ENCODE results near the gene AGAP2. TPM values are rescaled to one million over a fixed set of nuclear protein-coding genes. Genes with fewer than 3 reads are reported as not detected.

AGAP2 gene
- polyA plus RNA-seq, 3 donors from 2014 or later: 1.4 to 10.5 (median 3.2) TPM

DNA sequence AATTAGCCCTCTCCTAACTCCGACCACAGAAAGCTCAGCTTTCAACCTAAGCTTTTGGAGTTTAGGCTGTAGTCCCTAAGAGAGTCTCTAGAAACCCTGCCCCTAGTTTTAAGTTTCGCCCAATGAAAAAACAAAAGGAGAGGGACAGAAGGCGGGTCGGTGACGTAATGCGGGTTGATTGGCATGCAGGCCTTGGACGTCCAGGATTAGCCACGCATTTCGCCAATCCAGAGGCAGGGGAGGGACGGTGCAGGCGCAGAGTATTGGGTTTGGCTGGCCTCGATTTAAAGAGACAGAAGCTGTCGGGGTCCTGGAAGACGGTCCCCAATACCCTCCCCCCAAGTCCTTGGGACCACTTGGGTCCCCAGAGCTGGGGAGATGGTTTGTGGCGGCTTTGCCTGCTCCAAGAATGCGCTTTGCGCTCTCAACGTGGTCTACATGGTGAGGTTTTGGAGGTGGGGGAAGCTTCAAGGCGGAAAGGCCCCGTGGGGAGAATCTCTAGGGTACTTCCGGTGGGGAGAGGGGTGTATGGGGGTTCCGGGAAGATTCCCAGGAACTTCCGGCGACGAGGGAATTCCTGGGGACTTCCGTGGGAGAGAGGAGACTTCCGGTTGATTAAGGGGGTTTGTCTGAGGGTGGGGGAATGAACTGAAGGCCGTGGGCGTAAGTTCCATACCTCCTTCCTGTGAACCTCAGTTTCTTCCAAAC lies 6.4 kb upstream of the AGAP2 start, which contains the start of gene TSPAN31:
Gene TSPAN31 (plus strand): TSS at position 263 of the 708 bp plus-strand sequence. CDS start 116 bp downstream, at position 379.
- H3K27me3 Mint-ChIP-seq (ENCODE audit: low read depth in 3 of 3): peaks cover 8 to 29% (median 28%) of the 10 kb centered on the region in 3 donors
- peaks cover 4 to 15% (median 4%) of the 10 kb centered on the region in 3 donors for H3K36me3 Mint-ChIP-seq
- peak; percentile 94 to 95 (median 94) for DNase-seq
- peaks cover 56 to 67% of the 10 kb centered on the region in 2 donors for H3K4me1 Mint-ChIP-seq
- H3K27ac Mint-ChIP-seq: peak within 1 kb of the TSS; percentile 94 to 99 (median 98)
- no peaks in the 10 kb centered on the region for H3K9me3 Mint-ChIP-seq
- peak within 1 kb of the TSS; percentile 88 to 98 (median 90) for H3K4me3 Mint-ChIP-seq

DNA sequence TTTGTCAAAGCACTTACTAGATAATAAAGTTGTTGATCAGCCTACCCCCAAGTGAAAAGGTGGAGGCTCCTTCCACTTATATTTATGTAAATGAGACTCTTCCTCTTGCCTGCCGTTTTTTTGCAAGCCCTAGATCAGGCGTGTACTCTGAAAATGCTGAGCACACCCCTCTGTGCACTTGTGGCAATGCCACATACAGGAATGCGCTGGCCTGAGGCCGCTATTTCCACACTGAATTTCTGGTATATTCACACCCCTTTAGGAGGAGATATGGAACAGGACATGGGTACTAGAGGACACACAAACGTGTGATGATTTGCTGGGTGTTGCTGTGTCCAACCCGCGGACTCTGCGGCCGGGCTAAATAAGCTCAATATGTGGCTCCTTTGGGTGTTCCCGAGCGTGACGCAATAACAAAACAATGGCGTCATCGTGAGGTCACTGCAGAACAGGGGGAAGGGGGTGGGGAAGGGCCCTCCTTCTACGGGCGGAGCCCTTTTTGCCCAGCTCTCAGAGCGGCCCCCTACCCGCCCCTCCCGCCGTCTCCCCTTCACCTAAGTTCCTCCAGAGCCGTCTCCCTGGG lies 5.7 kb upstream of the AGAP2 start:
- Mint-ChIP-seq H3K36me3 (peaks cover 4 to 14% (median 6%) of the 10 kb centered on the region in 3 donors), H3K9me3 (no peaks in the 10 kb centered on the region), H3K4me3 (peak overlapping the region; percentile 88 to 98 (median 90)), H3K4me1 (peaks cover 62 to 72% of the 10 kb centered on the region in 2 donors), H3K27ac (peak overlapping the region; percentile 94 to 99 (median 98)), H3K27me3 (ENCODE audit: low read depth in 3 of 3) (peaks cover 8 to 29% (median 28%) of the 10 kb centered on the region in 3 donors)
- peak; percentile 77 to 82 (median 80) for DNase-seq

DNA sequence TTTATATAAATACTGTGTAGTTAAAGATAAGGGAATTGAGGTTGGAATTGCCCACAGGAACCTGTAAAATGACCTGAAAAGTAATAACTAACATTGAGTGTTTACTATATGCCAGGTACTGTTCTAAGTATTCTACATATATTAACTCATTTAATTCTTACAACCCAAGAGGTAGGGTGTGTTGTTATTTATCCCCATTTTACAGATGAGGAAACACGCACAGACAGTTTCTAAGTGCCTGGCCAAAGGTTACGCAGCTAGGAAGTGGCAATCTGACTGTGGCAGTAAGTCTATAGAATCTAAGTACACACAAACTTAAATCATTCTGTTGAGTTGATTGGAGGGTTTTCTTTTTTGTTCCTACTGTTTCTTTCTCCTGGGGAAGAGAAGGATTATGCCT lies 5.2 kb upstream of the AGAP2 start:
- Mint-ChIP-seq H3K36me3 (peaks cover 4 to 10% (median 9%) of the 10 kb centered on the region in 3 donors), H3K27me3 (ENCODE audit: low read depth in 3 of 3) (peaks cover 8 to 29% (median 28%) of the 10 kb centered on the region in 3 donors), H3K9me3 (no peaks in the 10 kb centered on the region), H3K4me1 (peaks cover 66 to 77% of the 10 kb centered on the region in 2 donors), H3K4me3 (peak overlapping the region; percentile 88 to 98 (median 90)), H3K27ac (peak overlapping the region; percentile 94 to 99 (median 98))
- DNase-seq: no peak

DNA sequence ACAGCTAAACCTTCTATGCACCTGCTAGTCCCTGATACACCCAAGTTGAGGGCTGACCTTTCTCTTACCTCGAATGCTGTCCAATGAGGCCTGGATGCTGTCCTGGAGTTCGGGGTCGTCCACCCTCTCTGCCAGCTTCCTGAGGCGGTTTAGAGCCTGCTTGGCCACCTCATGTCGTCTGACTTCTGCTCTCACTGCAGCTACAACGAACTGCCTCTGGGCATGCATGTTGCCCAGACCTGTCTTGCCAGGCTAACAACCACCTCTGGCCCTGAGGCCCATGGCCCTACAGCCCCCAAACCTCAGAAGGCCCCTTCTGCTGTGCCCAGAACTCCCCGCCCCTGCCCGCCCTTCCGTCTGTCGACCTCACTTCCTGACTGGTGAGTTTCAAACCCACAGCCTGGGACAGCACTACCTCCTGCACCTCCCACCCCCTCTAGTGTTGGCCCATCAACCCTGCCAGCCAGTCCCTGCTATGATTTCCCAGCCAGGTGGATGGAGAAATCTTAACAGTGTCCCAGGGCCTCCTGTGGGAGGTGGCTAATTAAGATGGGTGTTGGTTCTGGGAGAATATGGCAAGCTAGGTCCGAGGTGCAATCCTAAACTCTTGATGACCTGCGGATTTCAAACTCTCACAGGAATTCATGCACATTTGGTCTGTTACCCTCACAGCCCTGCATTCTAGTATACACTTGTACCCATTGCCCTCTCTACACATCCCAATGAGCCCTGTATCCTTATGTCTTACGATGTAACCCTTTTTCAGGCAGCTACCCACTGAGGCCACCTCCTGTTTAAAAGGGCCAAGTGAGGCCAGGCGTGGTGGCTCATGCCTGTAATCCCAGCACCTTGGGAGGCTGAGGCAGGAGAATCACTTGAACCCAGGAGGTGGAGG lies 3.5 kb upstream of the AGAP2 start:
- Mint-ChIP-seq H3K27me3 (ENCODE audit: low read depth in 3 of 3) (peaks cover 8 to 28% (median 27%) of the 10 kb centered on the region in 3 donors), H3K4me1 (peaks cover 66 to 73% of the 10 kb centered on the region in 2 donors), H3K4me3 (peak overlapping the region; percentile 86 to 96 (median 89)), H3K27ac (peak overlapping the region; percentile 94 to 99 (median 98)), H3K9me3 (no peaks in the 10 kb centered on the region), H3K36me3 (peaks cover 0 to 6% (median under 1%) of the 10 kb centered on the region in 3 donors)
- peak; percentile 82 to 83 (median 82) for DNase-seq

DNA sequence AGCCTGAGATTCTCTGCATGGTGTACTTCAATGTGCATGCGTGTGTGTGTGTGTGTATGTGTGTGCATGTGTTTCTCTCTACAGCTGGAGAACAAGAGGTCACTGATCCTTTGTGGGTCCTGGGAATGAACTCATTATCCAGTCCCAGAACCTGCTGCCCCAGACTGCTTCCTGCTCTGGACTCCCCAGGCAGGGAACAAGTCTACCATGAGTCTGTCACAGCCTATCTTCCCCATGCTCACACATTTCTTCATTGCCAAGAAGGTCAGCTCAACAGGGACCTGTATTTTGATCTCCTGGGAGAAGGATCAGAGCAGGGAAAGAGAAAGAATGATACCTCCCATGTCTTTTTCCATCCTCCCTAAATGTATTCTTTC lies 2.9 kb upstream of the AGAP2 start:
- no peak for DNase-seq
- no peaks in the 10 kb centered on the region for H3K9me3 Mint-ChIP-seq
- H3K4me1 Mint-ChIP-seq: peaks cover 68 to 71% of the 10 kb centered on the region in 2 donors
- H3K4me3 Mint-ChIP-seq: peak overlapping the region; percentile 86 to 96 (median 89)
- peak overlapping the region; percentile 94 to 99 (median 98) for H3K27ac Mint-ChIP-seq
- peaks cover 0 to 5% (median 0%) of the 10 kb centered on the region in 3 donors for H3K36me3 Mint-ChIP-seq
- peaks cover 12 to 28% (median 27%) of the 10 kb centered on the region in 3 donors for H3K27me3 Mint-ChIP-seq (ENCODE audit: low read depth in 3 of 3)

DNA sequence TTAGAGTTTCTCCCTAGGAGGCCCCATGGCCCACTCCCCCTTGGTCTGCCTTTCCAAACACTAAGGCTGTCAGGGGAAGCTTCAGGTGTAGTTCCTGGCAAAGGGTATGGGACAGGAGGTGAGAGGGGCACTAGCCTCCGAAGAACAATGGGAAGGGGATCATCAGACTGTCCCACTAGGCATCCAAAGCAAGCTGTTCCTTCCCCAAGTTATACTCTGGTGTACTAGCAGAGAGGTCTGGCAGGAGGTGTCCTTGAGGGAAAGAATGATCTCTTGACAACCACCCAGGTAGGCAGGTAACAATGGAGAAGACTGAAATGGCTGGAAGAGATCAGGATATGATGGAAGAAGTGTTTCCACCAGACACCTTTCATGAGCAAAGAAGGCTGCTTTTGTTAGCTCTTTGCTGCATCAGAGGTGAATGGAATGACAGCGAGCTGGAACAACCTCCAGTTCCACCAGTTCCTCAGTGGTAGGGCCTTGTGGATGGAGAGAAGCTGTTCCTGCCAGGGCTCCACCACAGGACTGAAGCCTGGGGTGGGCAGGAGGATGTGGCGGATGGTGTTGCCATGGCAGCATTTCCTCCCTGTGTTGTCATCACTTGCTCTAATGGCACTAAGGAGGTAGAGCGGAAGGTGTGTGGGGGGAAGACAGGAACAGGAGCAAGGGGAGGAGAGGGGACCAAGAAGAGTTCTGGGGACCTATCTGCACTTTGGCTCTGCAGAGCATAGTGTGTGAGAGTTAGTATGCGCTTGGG lies 2.3 kb upstream of the AGAP2 start:
- H3K27me3 Mint-ChIP-seq (ENCODE audit: low read depth in 3 of 3): peaks cover 13 to 28% (median 27%) of the 10 kb centered on the region in 3 donors
- peaks cover 0 to 5% (median 0%) of the 10 kb centered on the region in 3 donors for H3K36me3 Mint-ChIP-seq
- peak overlapping the region; percentile 94 to 99 (median 98) for H3K27ac Mint-ChIP-seq
- no peaks in the 10 kb centered on the region for H3K9me3 Mint-ChIP-seq
- DNase-seq: peak; percentile 88
- peaks cover 63 to 68% of the 10 kb centered on the region in 2 donors for H3K4me1 Mint-ChIP-seq
- H3K4me3 Mint-ChIP-seq: peak overlapping the region; percentile 86 to 96 (median 89)

DNA sequence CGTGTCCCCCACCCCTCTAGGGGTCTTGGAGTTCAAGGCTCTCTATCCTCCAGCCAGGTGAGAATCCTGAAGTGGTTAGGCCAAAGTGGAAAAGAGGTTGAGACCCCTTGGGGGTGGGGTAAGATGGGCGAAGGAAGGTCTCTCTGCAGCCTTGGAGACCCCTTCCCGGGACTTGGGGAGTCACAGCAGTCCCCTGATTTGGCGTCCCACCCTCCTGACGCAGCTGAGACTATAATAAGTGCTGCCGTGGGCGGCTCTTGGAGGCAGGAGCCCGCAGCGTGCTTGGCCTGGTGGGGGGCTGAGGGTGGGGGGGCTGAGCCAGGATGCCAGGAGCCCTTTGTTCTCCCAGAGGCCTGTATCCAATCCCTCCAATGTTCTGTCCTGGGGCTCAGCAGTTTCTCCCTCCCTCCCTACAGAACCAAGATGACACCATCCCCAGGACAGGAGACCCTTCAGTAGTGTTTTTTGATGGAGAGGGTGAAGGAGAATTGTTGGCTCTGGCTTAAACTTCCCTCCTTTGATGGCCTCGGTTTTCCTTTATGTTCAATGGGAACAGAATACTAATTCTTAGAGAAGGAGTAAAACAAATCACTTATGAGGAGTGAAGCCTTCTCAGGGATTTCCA lies 1.5 kb upstream of the AGAP2 start:
- Mint-ChIP-seq H3K4me3 (peak overlapping the region; percentile 62 to 95 (median 74)), H3K4me1 (peaks cover 57 to 64% of the 10 kb centered on the region in 2 donors), H3K27ac (peak overlapping the region; percentile 94 to 99 (median 98)), H3K27me3 (ENCODE audit: low read depth in 3 of 3) (peaks cover 13 to 27% (median 23%) of the 10 kb centered on the region in 3 donors), H3K9me3 (no peaks in the 10 kb centered on the region), H3K36me3 (peaks cover under 1 to 5% (median 2%) of the 10 kb centered on the region in 3 donors)
- no peak for DNase-seq

DNA sequence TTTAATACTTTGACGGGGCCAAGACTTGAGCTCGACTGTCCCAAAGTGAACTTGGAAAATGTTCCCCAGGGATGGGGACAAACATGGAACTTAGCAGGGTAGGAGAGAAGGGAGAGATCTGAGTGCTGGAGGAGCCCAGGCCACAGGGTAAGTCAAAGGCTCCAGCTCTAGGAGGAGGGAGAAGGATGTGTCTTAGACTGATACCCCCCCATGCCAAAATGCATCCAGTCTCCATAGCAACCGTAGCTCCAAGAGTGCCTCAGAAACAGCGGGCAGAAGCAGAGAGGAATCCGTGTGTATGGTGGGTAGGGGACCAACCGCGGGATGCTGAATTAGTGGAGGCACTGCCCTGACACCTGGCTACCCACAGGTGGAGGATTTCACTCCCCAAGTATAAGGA lies 845 bp upstream of the AGAP2 start:
- Mint-ChIP-seq H3K4me1 (peaks cover 56 to 64% of the 10 kb centered on the region in 2 donors), H3K4me3 (peak overlapping the region; percentile 30 to 74 (median 68)), H3K27ac (peak overlapping the region; percentile 76 to 96 (median 85)), H3K36me3 (peaks cover 4 to 12% (median 6%) of the 10 kb centered on the region in 3 donors), H3K27me3 (ENCODE audit: low read depth in 3 of 3) (peaks cover 12 to 21% (median 17%) of the 10 kb centered on the region in 3 donors), H3K9me3 (no peaks in the 10 kb centered on the region)
- DNase-seq: no peak

DNA sequence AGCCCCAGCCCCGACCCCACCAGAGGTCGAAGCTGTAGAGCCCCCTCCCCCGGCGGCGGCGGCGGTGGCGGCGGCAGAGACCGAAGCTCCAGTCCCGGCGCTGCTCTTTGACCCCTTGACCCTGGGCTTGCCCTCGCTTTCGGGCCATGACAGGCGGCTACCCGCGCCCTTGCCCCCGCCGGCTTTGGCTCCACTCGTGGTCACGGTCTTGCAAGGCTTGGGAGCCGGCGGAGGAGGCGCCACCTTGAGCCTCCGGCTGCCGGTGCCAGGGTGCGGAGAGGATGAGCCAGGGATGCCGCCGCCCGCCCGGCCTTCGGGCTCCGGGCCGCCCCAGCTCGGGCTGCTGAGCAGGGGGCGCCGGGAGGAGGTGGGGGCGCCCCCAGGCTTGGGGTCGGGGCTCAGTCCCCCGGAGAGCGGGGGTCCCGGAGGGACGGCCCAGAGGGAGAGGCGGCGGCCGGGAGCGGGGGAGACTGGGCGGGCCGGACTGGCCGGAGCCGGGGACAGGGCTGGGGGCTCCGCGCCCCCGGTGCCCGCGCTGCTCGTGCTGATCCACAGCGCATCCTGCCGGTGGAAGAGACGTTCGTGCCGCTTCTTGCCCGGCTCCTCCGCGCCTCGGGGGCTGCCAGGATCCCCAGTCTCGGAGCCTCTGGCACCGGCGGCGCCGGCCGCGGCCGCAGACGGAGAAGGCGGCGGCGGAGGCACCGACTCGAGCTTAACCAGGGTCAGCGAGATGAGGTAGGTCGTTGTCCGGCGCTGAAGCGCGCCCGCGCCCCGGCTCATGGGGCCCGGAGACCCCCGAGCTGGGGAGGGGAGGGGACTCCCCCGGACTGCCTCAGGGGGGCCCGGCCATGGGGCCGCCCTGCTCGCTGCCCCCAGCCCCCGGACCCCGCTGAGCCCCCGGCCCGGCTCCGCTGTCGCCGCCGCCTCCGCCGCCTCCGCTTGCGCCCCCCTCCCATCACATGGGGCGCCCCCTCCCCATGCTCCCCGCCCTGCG lies 778 bp downstream of the AGAP2 start:
- Mint-ChIP-seq H3K36me3 (peaks cover 4 to 14% (median 12%) of the 10 kb centered on the region in 3 donors), H3K27me3 (ENCODE audit: low read depth in 3 of 3) (peaks cover 11 to 16% (median 14%) of the 10 kb centered on the region in 3 donors), H3K4me3 (no peak overlapping the region), H3K4me1 (peaks cover 47 to 55% of the 10 kb centered on the region in 2 donors), H3K27ac (no peak overlapping the region), H3K9me3 (no peaks in the 10 kb centered on the region)
- DNase-seq: no peak

DNA sequence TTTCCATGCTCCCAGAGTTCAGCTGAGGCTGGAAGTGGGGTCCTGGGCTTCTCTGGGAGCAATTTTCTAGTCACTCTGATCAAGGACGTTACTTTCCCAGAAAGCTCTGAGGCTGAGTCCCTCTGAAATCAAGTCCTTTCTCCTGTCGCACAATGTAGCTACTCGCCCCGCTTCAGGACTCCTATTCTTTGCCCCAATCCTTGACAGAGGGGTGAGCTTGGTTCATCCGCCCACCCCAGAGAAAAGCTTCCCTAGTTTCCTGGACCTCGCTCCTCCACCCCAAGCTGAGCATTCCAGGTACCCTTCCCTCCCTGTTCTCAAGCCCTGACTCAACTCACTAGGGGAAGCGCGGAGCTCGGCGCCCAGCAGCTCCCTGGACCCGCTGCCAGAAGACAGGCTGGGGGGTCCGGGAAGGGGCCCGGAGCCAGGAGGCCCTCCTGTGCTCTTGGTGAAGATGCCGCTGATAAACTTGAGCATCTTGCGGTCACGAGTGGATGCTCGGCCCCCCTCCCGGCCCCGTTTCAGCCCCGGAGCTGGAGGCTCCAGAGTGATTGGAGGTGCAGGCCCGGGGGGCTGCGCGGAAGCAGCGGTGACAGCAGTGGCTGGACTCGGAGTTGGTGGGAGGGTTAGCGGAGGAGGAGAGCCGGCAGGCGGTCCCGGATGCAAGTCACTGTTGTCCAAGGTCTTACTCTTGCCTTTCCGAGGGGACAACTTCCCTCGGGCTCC lies 1.6 kb downstream of the AGAP2 start:
- Mint-ChIP-seq H3K27me3 (ENCODE audit: low read depth in 3 of 3) (peaks cover 10 to 12% (median 11%) of the 10 kb centered on the region in 3 donors), H3K27ac (peak overlapping the region in 3 of 6 donors; percentile 10 to 64 (median 56)), H3K9me3 (no peaks in the 10 kb centered on the region), H3K4me3 (no peak overlapping the region), H3K36me3 (peaks cover 4 to 23% (median 15%) of the 10 kb centered on the region in 3 donors), H3K4me1 (peaks cover 38 to 47% of the 10 kb centered on the region in 2 donors)
- DNase-seq: no peak
